Fibroblast of villous mesenchyme (primary cell): ENCODE results near the gene PARD6G. TPM values are rescaled to one million over a fixed set of nuclear protein-coding genes. Genes with fewer than 3 reads are reported as not detected.
"Not testable (repeated sequence)": the region's sequence is repeated elsewhere in the genome, so short reads cannot be mapped to it uniquely, and the experiment has no call there.

Experiments
- DNase-seq: peaks from one replicate; pipeline ENCODE4 v3.0.0-alpha.2; 2010; ENCODE audit warnings: low read depth
- H3K4me3 ChIP-seq: 2 replicates; pipeline ENCODE4 v1.5.1; 2011; ENCODE audit warnings: low read depth, mild to moderate bottlenecking, low read length
- total RNA-seq: library from RNA; depleted of rRNA; stranded (reverse); fragments of >200 nt; gene quantifications from 2 replicates; pipeline ENCODE4 v1.2.3, GENCODE V29; 2012
- TF ChIP-seq, protein P1 (sequence below): IDR thresholded peaks from 2 replicates; pipeline ENCODE4 v1.5.1; 2012; ENCODE audit warnings: low read depth, mild to moderate bottlenecking, low read length; ENCODE audit not compliant: insufficient read depth

The PARD6G gene, protein sequence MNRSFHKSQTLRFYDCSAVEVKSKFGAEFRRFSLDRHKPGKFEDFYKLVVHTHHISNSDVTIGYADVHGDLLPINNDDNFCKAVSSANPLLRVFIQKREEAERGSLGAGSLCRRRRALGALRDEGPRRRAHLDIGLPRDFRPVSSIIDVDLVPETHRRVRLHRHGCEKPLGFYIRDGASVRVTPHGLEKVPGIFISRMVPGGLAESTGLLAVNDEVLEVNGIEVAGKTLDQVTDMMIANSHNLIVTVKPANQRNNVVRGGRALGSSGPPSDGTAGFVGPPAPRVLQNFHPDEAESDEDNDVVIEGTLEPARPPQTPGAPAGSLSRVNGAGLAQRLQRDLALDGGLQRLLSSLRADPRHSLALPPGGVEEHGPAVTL
- total RNA-seq = 1.7 and 3.5 TPM in 2 replicates

DNA sequence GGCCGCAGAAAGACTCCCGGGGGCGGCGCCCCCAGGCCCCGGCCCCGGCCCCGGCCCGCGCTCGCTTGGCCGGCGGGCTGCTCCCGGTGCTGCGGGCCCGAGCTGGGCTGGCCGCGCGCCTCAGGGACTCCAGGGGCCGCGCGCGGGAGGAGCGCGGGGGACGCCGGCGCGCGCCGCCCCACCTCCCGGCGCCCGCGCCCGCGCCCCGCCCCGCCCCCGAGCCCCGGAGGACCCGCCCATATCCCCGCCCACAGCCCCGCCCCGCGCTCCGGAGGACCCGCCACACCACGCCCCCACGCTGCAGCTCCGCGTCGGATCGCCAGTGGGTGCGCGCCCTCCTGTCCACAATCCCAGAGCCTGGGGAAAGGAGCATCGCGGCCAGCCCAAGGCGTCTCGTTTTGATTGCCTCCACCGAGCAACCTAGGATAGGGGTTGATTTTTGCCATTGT is at the start of gene PARD6G:
Gene PARD6G (minus strand): TSS at position 122 of the 449 bp plus-strand sequence. CDS start 166 bp downstream, outside the sequence.
- DNase-seq = peak; percentile 71
- TF ChIP-seq, protein P1, sequence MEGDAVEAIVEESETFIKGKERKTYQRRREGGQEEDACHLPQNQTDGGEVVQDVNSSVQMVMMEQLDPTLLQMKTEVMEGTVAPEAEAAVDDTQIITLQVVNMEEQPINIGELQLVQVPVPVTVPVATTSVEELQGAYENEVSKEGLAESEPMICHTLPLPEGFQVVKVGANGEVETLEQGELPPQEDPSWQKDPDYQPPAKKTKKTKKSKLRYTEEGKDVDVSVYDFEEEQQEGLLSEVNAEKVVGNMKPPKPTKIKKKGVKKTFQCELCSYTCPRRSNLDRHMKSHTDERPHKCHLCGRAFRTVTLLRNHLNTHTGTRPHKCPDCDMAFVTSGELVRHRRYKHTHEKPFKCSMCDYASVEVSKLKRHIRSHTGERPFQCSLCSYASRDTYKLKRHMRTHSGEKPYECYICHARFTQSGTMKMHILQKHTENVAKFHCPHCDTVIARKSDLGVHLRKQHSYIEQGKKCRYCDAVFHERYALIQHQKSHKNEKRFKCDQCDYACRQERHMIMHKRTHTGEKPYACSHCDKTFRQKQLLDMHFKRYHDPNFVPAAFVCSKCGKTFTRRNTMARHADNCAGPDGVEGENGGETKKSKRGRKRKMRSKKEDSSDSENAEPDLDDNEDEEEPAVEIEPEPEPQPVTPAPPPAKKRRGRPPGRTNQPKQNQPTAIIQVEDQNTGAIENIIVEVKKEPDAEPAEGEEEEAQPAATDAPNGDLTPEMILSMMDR = no peak
- H3K4me3 ChIP-seq = peak within 1 kb of the TSS; percentile 71

DNA sequence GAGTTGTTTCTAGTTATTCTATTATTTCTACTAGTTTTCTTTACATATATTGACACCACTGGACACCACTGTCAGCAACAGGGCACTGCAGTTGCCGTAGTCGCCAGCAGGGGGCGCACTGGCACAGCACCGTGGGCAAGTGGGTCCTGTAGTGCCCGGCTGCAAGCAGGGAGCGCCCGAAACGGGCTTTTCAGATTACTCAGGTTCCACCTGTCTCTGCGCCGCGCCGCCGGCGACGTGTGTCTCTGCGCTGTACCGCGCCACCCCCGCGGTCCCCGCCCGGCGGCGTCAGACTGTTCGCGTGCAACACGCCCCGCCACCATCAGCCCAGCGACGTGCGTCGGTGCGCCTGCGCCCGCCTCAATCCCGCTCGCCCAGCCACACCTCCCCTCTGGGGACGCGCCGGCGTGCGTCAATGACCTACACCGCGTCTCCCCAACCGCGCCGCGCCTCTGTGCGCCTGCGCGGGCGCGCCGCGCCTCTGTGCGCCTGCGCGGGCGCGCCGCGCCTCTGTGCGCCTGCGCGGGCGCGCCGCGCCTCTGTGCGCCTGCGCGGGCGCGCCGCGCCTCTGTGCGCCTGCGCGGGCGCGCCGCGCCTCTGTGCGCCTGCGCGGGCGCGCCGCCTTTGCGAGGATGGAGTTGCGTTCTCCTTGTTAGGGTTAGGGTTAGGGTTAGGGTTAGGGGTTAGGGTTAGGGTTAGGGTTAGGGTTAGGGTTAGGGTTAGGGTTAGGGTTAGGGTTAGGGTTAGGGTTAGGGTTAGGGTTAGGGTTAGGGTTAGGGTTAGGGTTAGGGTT is 15.1 kb upstream of the PARD6G start:
- TF ChIP-seq, protein P1 = peak; percentile 77
- DNase-seq = peak; percentile 77

DNA sequence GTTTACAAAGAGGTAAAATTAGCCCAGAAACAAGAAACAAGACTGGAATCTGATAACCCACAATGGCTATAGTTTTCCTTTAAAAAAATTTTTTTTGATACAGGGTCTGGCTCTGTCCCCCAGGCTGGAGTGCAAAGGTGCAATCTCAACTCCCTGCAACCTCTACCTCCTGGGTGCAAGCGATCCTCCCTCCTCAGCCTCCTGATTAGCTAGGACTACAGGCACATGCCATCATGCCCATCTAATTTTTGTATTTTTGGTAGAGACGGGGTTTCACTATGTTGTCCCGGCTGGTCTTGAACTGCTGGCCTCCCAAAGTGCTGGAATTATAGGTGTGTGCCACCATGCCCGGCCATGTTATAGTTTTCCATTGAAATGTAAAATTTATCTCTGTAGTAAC is 12.3 kb upstream of the PARD6G start:
- no peak overlapping the region for H3K4me3 ChIP-seq
- no peak for DNase-seq
- TF ChIP-seq, protein P1 = no peak

More for the DNA sequence above, 15.1 kb upstream of the PARD6G start:
- H3K4me3 ChIP-seq = peak overlapping the region; percentile 56

DNA sequence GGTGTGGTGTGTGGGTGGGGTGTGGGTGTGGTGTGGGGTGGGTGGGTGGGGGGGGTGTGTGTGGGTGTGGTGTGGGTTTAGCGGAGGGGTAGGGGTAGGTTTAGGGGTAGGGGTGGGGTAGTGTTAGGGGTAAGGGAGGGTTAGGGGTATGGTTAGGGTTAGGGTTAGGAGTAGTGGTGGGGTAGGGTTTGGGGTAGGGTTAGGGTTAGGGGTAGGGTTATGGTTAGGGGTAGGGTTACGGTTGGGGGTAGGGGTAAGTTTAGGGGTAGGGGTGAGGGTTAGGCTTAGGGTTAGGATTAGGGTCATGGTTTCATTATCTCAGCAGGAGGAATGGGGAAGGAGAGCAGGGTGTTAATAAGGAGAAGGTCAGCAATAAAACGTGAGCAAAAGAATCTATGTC is 11.3 kb upstream of the PARD6G start:
- TF ChIP-seq, protein P1 = no peak
- no peak for DNase-seq
- H3K4me3 ChIP-seq = no peak overlapping the region

DNA sequence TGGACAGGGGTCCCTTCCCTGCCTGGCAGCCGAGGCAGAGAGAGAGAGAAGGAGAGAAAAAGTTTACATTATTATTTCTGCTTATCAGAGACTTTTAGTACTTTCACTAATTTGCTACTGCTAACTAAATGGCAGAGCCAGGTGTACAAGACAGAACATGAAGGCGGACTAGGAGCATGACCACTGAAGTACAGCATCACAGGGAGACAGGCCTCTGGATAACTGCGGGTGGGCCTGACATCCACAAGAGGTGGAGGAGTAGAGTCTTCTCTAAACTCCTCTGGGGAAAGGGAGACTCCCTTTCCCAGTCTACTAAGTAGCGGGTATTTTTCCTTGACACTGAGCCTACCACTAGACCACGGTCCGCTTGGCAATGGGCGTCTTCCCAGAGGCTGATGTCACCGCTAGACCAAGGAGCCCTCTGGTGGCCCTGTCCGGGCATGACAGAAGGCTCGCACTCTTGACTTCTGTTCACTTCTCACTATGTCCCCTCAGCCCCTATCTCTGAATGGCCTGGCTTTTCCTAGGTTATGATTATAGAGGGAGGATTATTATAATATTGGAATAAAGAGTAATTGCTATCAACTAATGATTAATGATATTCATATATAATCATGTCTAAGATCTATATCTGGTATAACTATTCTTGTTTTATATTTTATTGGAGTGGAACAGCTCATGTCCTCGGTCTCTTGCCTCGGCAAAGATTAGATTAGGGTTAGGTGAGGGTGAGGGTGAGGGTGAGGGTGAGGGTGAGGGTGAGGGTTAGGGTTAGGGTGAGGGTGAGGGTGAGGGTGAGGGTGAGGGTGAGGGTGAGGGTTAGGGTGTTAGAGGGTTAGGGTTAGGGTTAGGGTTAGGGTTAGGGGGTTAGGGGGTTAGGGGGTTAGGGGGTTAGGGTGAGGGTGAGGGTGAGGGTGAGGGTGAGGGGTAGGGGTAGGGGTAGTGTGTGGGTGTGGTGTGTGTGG is 10.5 kb upstream of the PARD6G start:
- DNase-seq = peak; percentile 66
- TF ChIP-seq, protein P1 = peak; percentile 91
- not testable (repeated sequence) for H3K4me3 ChIP-seq

DNA sequence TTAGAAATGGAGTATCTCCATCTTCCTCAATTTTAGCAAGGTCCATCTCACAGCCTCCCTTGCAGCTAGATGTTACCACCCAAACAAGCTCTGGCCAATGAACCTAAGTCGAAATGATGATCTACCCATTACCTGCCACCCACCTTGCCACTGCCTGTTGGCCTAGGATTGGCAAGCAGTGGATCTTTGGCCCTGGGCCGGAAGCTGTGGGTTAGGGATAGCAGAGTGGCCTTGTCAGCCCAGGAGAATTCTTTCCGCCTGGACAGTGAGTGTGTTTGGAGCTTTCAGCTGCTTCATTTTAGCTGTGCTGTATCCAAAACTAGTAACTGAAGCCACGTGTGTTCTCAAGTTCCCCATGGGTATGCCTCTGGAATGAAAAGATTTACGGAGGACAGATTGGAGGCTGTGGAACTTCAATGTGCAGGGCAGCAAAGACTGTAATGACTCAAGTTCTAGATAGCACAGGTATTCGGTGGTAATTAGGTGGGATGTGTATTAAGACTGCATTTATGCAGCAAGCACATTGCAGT is 7.7 kb upstream of the PARD6G start:
- DNase-seq = no peak
- no peak overlapping the region for H3K4me3 ChIP-seq
- TF ChIP-seq, protein P1 = no peak
